DND-41 (cell line): ENCODE data around the gene HBG2.

ENCODE experiments used
- ATAC-seq: fragments of 200-7000 bp; cut with Tn5 transposase; 3 replicates; pipeline ENCODE4 v1.9.1; 2021; ENCODE audit warnings: low read depth; ENCODE audit not compliant: insufficient read depth
- DNase-seq: peaks from one replicate; pipeline ENCODE4 v3.0.0-alpha.2; 2020
- H2AFZ ChIP-seq: 2 replicates; pipeline ENCODE4 v1.6.0; 2012; ENCODE audit warnings: low read depth, low read length
- H3K27ac ChIP-seq: 2 replicates; pipeline ENCODE4 v1.5.1; 2012; ENCODE audit warnings: low read length, inconsistent platforms
- H3K27me3 ChIP-seq: fragments of 200-600 bp; sonication (generic); 2 replicates; pipeline ENCODE4 v1.6.0; 2012; ENCODE audit warnings: low read length, mild to moderate bottlenecking, inconsistent platforms; ENCODE audit not compliant: insufficient read depth, poor library complexity
- H3K36me3 ChIP-seq: 2 replicates; pipeline ENCODE4 v1.5.1; 2012; ENCODE audit warnings: low read length, inconsistent platforms; ENCODE audit not compliant: insufficient read depth
- H3K4me1 ChIP-seq: 2 replicates; pipeline ENCODE4 v1.5.1; 2012; ENCODE audit warnings: mild to moderate bottlenecking, low read length; ENCODE audit not compliant: insufficient read depth
- H3K4me2 ChIP-seq: 2 replicates; pipeline ENCODE4 v1.6.0; 2012; ENCODE audit warnings: mild to moderate bottlenecking, moderate library complexity, low read length, inconsistent platforms; ENCODE audit not compliant: insufficient read depth
- H3K4me3 ChIP-seq, 2 experiments: fragments of 200-600 bp in 1 of 2; shearing (Covaris generic) in 1 of 2; 2 replicates each; pipeline ENCODE4 v1.5.1; 2012 to 2016; ENCODE audit warnings: inconsistent platforms in 2 of 2, low read length in 2 of 2, mild to moderate bottlenecking in 2 of 2, low read depth in 1 of 2, moderate library complexity in 1 of 2
- H3K79me2 ChIP-seq: 2 replicates; pipeline ENCODE4 v1.6.0; 2012; ENCODE audit warnings: low read length, inconsistent platforms; ENCODE audit not compliant: insufficient read depth
- H3K9ac ChIP-seq: 2 replicates; pipeline ENCODE4 v1.6.0; 2012; ENCODE audit warnings: low read depth, mild to moderate bottlenecking, inconsistent platforms, low read length, moderate library complexity
- H3K9me3 ChIP-seq: 2 replicates; pipeline ENCODE4 v1.5.1; 2012; ENCODE audit warnings: low read length, moderate library complexity, mild to moderate bottlenecking, inconsistent platforms; ENCODE audit not compliant: insufficient read depth, severe bottlenecking
- H4K20me1 ChIP-seq: 2 replicates; pipeline ENCODE4 v1.6.0; 2012; ENCODE audit warnings: low read length; ENCODE audit not compliant: insufficient read depth
- EZH2 ChIP-seq: IDR thresholded peaks from 3 replicates; pipeline ENCODE4 v1.6.1; 2012; ENCODE audit warnings: borderline replicate concordance, low read depth, mild to moderate bottlenecking, moderate library complexity, low read length, inconsistent platforms; ENCODE audit not compliant: severe bottlenecking
- TF ChIP-seq, protein P1 (sequence below): IDR thresholded peaks from 2 replicates; pipeline ENCODE4 v1.5.1; 2012; ENCODE audit warnings: borderline replicate concordance, low read length, moderate library complexity, mild to moderate bottlenecking; ENCODE audit not compliant: poor library complexity, severe bottlenecking; ENCODE audit errors: extremely low read depth

Gene HBG2

GRCh38 chr11:5283882-5284281 is 29.3 kb upstream of the HBG2 start:
- DNase-seq (no peak), ATAC-seq (no peak)
- no peaks in the 10 kb centered on the region for H4K20me1 ChIP-seq
- H3K36me3 ChIP-seq: no peaks in the 10 kb centered on the region
- TF ChIP-seq, protein P1, sequence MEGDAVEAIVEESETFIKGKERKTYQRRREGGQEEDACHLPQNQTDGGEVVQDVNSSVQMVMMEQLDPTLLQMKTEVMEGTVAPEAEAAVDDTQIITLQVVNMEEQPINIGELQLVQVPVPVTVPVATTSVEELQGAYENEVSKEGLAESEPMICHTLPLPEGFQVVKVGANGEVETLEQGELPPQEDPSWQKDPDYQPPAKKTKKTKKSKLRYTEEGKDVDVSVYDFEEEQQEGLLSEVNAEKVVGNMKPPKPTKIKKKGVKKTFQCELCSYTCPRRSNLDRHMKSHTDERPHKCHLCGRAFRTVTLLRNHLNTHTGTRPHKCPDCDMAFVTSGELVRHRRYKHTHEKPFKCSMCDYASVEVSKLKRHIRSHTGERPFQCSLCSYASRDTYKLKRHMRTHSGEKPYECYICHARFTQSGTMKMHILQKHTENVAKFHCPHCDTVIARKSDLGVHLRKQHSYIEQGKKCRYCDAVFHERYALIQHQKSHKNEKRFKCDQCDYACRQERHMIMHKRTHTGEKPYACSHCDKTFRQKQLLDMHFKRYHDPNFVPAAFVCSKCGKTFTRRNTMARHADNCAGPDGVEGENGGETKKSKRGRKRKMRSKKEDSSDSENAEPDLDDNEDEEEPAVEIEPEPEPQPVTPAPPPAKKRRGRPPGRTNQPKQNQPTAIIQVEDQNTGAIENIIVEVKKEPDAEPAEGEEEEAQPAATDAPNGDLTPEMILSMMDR: no peak
- no peak for TF ChIP-seq EZH2
- H3K27me3 ChIP-seq: no peaks in the 10 kb centered on the region
- no peak overlapping the region for H3K9ac ChIP-seq
- H3K79me2 ChIP-seq: no peaks in the 10 kb centered on the region
- no peaks in the 10 kb centered on the region for H3K9me3 ChIP-seq
- no peaks in the 10 kb centered on the region for H3K4me1 ChIP-seq
- H3K4me3 ChIP-seq: no peak overlapping the region
- no peak overlapping the region for H3K27ac ChIP-seq
- no peak overlapping the region for H2AFZ ChIP-seq
- H3K4me2 ChIP-seq: no peak overlapping the region

DNA sequence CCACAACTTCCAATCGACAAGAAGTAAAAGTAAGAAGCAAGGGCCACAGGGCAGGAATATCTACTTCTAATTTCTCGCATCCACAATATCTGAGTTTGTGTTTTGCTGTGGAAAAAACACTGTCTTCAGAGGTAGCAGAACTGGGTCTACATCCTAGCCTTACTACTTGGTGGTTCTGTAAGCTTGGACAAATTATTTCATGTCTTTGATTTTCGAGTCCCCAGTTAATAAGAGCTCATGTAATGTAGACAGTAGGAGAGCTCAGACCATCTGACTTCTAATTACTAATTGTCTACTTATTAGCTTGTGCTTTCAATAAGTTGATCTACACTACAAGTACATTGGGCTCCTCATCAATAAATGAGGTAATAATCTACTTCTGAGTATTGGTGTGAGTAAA is 28.5 kb upstream of the HBG2 start:
- H3K4me1 ChIP-seq: no peaks in the 10 kb centered on the region
- H3K27ac ChIP-seq: no peak overlapping the region
- no peak for TF ChIP-seq EZH2
- TF ChIP-seq, protein P1: no peak
- H3K9ac ChIP-seq: no peak overlapping the region
- ATAC-seq: no peak
- no peak overlapping the region for H2AFZ ChIP-seq
- no peak overlapping the region for H3K4me2 ChIP-seq
- H3K79me2 ChIP-seq: no peaks in the 10 kb centered on the region
- no peak for DNase-seq
- H3K9me3 ChIP-seq: no peaks in the 10 kb centered on the region
- H3K4me3 ChIP-seq: no peak overlapping the region
- no peaks in the 10 kb centered on the region for H3K27me3 ChIP-seq
- no peaks in the 10 kb centered on the region for H3K36me3 ChIP-seq
- no peaks in the 10 kb centered on the region for H4K20me1 ChIP-seq

DNA sequence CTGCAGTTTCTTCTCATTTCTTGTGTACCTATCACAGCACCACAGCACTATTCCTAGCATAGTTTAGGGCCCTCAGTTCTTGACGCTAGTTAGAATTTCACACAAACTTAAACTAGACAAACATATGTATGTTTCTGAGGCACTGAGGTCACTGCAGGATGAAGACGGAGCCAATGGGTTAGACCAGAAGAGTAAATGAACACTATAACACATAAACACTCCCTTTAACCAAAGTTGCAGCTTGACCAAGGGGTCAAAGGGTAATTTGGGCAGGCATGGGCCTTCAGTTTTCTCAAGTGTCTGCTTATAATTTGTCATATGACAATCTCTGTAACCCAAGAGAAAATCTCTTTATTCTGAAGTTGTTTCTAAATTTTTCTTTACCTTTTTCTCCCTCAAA is 28.0 kb upstream of the HBG2 start:
- no peaks in the 10 kb centered on the region for H3K27me3 ChIP-seq
- H3K9me3 ChIP-seq: no peaks in the 10 kb centered on the region
- H3K9ac ChIP-seq: no peak overlapping the region
- no peaks in the 10 kb centered on the region for H4K20me1 ChIP-seq
- H3K79me2 ChIP-seq: no peaks in the 10 kb centered on the region
- no peak overlapping the region for H3K27ac ChIP-seq
- no peak overlapping the region for H3K4me2 ChIP-seq
- no peak for DNase-seq
- no peak for TF ChIP-seq EZH2
- TF ChIP-seq, protein P1: no peak
- no peak for ATAC-seq
- no peaks in the 10 kb centered on the region for H3K36me3 ChIP-seq
- no peak overlapping the region for H2AFZ ChIP-seq
- no peak overlapping the region for H3K4me3 ChIP-seq
- no peaks in the 10 kb centered on the region for H3K4me1 ChIP-seq

- Histone ChIP-seq H3K27me3 (no peaks in the 10 kb centered on the region), H3K9me3 (no peaks in the 10 kb centered on the region), H3K27ac (no peak overlapping the region), H2AFZ (no peak overlapping the region), H4K20me1 (no peaks in the 10 kb centered on the region), H3K79me2 (no peaks in the 10 kb centered on the region), H3K4me1 (no peaks in the 10 kb centered on the region), H3K4me2 (no peak overlapping the region), H3K9ac (no peak overlapping the region), H3K4me3 (no peak overlapping the region), H3K36me3 (no peaks in the 10 kb centered on the region)
- no peak for TF ChIP-seq EZH2
- TF ChIP-seq, protein P1: no peak
- ATAC-seq (no peak), DNase-seq (no peak)
Measured at GRCh38 chr11:5281596-5281995, 27.0 kb upstream of the HBG2 start.
